Upper lobe of left lung (tissue), 6 donors: ENCODE results near the gene TNNC1. TPM values are rescaled to one million over a fixed set of nuclear protein-coding genes. Genes with fewer than 3 reads are reported as not detected.

ENCODE experiments used
- ATAC-seq, 2 donors: fragments of 200-7000 bp; cut with Tn5 transposase; one replicate each; pipeline ENCODE4 v1.9.1; 2022; ENCODE audit warnings: mild to moderate bottlenecking in 2 of 2, moderate library complexity in 2 of 2; ENCODE audit not compliant: low FRiP score in 2 of 2
- DNase-seq, 2 donors: peaks; one replicate each; pipeline ENCODE4 v3.0.0-alpha.2; 2019 to 2020
- H3K27ac ChIP-seq, 4 donors: fragments of 200-600 bp; sonication (generic); one replicate each; pipeline ENCODE4 v1.5.1; 2016 to 2019
- H3K27me3 ChIP-seq, 4 donors: fragments of 200-600 bp; sonication (generic); one replicate each; pipeline ENCODE4 v1.5.1; 2017 to 2019
- H3K36me3 ChIP-seq, 4 donors: fragments of 200-600 bp; sonication (generic); one replicate each; pipeline ENCODE4 v1.5.1; 2016 to 2019
- H3K4me1 ChIP-seq, 4 donors: fragments of 200-600 bp; sonication (generic); one replicate each; pipeline ENCODE4 v1.5.1; 2018 to 2019
- H3K4me3 ChIP-seq, 4 donors: fragments of 200-600 bp; sonication (generic); one replicate each; pipeline ENCODE4 v1.5.1; 2017 to 2019; ENCODE audit warnings: mild to moderate bottlenecking in 2 of 4, moderate library complexity in 1 of 4
- H3K9me3 ChIP-seq, 4 donors: fragments of 200-600 bp; sonication (generic); one replicate each; pipeline ENCODE4 v1.5.1; 2018 to 2019
- EP300 ChIP-seq, 4 donors: sonication (generic); formaldehyde crosslinking; IDR thresholded peaks; one replicate each; pipeline ENCODE4 v1.5.1; 2017; ENCODE audit warnings: antibody characterized with exemption in 4 of 4, control low read depth in 2 of 4
- POLR2A ChIP-seq, 4 donors: fragments of 450-650 bp; IDR thresholded peaks; one replicate each; pipeline ENCODE4 v1.5.1; 2016 to 2017; ENCODE audit warnings: antibody characterized with exemption in 4 of 4, mild to moderate bottlenecking in 2 of 4
- POLR2AphosphoS5 ChIP-seq, 2 donors: sonication (generic); formaldehyde crosslinking; IDR thresholded peaks; one replicate each; pipeline ENCODE4 v1.5.1; 2017; ENCODE audit warnings: antibody characterized with exemption in 2 of 2
- WGBS, 2 donors: methylation state at CpG; one replicate each; pipeline ENCODE4 v1.1.5; 2017 to 2018; 5-methylcytosine and 5-hydroxymethylcytosine counted together
- total RNA-seq, 6 donors: library from RNA; depleted of rRNA in 4 of 6; stranded (reverse); fragments of >200 nt in 4 of 6; gene quantifications; one replicate each; pipeline versions ENCODE4 v1.1.0 to v1.2.1, GENCODE V29; 2016 to 2021
- TF ChIP-seq, protein P1 (sequence below), 6 experiments: fragments of 450-650 bp in 4 of 6; fragments of 200-600 bp in 2 of 6; sonication (generic) in 2 of 6; IDR thresholded peaks; one replicate each; pipeline ENCODE4 v1.5.1; 2016 to 2019; ENCODE audit warnings: antibody characterized with exemption in 6 of 6
- donor health status: DM: no; HTN: no; CAD: no; lungs with moderate emphysema.
- donor health status: DM: no; HTN: yes; CAD: no; lungs with severe emphysema.

Gene TNNC1
- total RNA-seq, 6 donors from 2014 or later, result 28.3 to 196 (median 122) TPM

DNA sequence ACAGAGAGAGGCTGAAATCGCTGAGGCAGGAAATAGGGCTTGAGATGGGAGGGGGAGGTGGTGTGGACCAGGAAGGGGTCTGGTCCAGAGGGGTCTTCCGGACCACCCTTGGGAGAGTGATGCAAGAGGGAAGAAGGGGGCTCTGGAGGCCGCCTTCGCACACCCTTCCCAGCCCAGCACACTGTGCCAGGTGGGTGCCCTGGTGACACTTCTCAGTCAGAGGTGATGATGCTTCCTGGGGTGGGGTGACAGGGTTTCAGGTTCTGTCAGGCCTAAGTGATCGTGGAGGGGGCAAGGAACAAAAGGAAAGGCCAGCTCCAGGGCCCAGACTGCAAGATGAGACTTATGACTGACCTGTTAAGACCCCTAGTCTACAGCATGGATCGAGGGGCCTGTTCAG is 21.6 kb downstream of the TNNC1 start:
- TF ChIP-seq POLR2AphosphoS5 (IDR thresholded peaks at IDR 0.05), result no peak
- TF ChIP-seq POLR2A (IDR thresholded peaks at IDR 0.05), result no peak
- TF ChIP-seq EP300 (IDR thresholded peaks at IDR 0.05), result no peak
- no peaks in the 10 kb centered on the region for H3K9me3 ChIP-seq
- no peaks in the 10 kb centered on the region for H3K27me3 ChIP-seq
- WGBS, 2 donors, result 66 to 68% methylated on average over 6 of the region's 6 CpGs
- peak overlapping the region; percentile 30 to 79 (median 60) for H3K27ac ChIP-seq
- H3K4me1 ChIP-seq, result peaks cover 44 to 62% (median 54%) of the 10 kb centered on the region in 4 donors
- DNase-seq, result peak in 1 of 2 donors; percentile 10
- H3K36me3 ChIP-seq, result no peaks in the 10 kb centered on the region
- no peak overlapping the region for H3K4me3 ChIP-seq
- ATAC-seq, result no peak

- Histone ChIP-seq H3K27ac (peak overlapping the region; percentile 37 to 79 (median 60)), H3K9me3 (no peaks in the 10 kb centered on the region), H3K4me1 (peaks cover 38 to 56% (median 50%) of the 10 kb centered on the region in 4 donors), H3K27me3 (no peaks in the 10 kb centered on the region), H3K36me3 (no peaks in the 10 kb centered on the region), H3K4me3 (no peak overlapping the region)
- WGBS, 2 donors, result 69 to 75% methylated on average over 10 of the region's 10 CpGs
- ATAC-seq (no peak), DNase-seq (peak in 1 of 2 donors; percentile 12)
- TF ChIP-seq POLR2AphosphoS5 (IDR thresholded peaks at IDR 0.05) (no peak), POLR2A (IDR thresholded peaks at IDR 0.05) (no peak), EP300 (IDR thresholded peaks at IDR 0.05) (no peak)
- TF ChIP-seq, protein P1, sequence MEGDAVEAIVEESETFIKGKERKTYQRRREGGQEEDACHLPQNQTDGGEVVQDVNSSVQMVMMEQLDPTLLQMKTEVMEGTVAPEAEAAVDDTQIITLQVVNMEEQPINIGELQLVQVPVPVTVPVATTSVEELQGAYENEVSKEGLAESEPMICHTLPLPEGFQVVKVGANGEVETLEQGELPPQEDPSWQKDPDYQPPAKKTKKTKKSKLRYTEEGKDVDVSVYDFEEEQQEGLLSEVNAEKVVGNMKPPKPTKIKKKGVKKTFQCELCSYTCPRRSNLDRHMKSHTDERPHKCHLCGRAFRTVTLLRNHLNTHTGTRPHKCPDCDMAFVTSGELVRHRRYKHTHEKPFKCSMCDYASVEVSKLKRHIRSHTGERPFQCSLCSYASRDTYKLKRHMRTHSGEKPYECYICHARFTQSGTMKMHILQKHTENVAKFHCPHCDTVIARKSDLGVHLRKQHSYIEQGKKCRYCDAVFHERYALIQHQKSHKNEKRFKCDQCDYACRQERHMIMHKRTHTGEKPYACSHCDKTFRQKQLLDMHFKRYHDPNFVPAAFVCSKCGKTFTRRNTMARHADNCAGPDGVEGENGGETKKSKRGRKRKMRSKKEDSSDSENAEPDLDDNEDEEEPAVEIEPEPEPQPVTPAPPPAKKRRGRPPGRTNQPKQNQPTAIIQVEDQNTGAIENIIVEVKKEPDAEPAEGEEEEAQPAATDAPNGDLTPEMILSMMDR (IDR thresholded peaks at IDR 0.05), result no peak
These were observed 22.2 kb downstream of the TNNC1 start for GRCh38 chr3:52431459-52432223.

DNA sequence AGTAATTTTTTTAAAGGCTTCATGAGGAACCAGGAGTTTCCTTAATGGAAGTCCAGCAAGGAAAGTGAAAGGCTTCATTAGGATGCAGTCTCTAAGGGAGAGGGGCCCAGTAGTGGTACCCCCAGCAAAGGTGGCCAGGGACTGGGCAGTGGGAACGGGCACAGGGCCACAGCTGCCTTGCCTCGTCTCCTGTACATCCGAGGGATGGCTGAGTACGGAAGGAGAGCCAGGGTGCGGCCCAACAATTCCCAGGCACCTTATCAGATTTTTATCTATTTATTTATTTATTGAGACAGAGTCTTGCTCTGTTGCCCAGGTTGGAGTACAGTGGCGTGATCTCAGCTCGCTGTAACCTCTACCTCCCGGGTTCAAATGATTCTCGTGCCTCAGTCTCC is 23.4 kb downstream of the TNNC1 start:
- TF ChIP-seq, protein P1 (IDR thresholded peaks at IDR 0.05), result no peak
- TF ChIP-seq POLR2A (IDR thresholded peaks at IDR 0.05) (no peak), POLR2AphosphoS5 (IDR thresholded peaks at IDR 0.05) (no peak), EP300 (IDR thresholded peaks at IDR 0.05) (no peak)
- peaks cover 32 to 46% (median 38%) of the 10 kb centered on the region in 4 donors for H3K4me1 ChIP-seq
- ATAC-seq, result no peak
- DNase-seq, result peak in 1 of 2 donors; percentile 19
- 75 to 88% methylated on average over 8 to 9 of the region's 9 CpGs for WGBS, 2 donors
- H3K27ac ChIP-seq, result peak overlapping the region; percentile 44 to 79 (median 68)
- no peaks in the 10 kb centered on the region for H3K9me3 ChIP-seq
- no peak overlapping the region for H3K4me3 ChIP-seq
- no peaks in the 10 kb centered on the region for H3K27me3 ChIP-seq
- no peaks in the 10 kb centered on the region for H3K36me3 ChIP-seq

- H3K36me3 ChIP-seq, result no peaks in the 10 kb centered on the region
- DNase-seq (no peak), ATAC-seq (peak in 1 of 2 donors; percentile 20)
- WGBS, 2 donors, result 66 to 71% methylated on average over 6 to 7 of the region's 7 CpGs
- no peaks in the 10 kb centered on the region for H3K9me3 ChIP-seq
- H3K27me3 ChIP-seq, result no peaks in the 10 kb centered on the region
- peaks cover 32 to 46% (median 37%) of the 10 kb centered on the region in 4 donors for H3K4me1 ChIP-seq
- no peak overlapping the region for H3K4me3 ChIP-seq
- H3K27ac ChIP-seq, result peak overlapping the region; percentile 44 to 79 (median 68)
- TF ChIP-seq, protein P1 (IDR thresholded peaks at IDR 0.05), result no peak
- TF ChIP-seq EP300 (IDR thresholded peaks at IDR 0.05) (peak in 2 of 4 donors; percentile 7 to 48), POLR2A (IDR thresholded peaks at IDR 0.05) (peak in 1 of 4 donors; percentile 9), POLR2AphosphoS5 (IDR thresholded peaks at IDR 0.05) (peak; percentile 33 to 35)
These were observed 23.9 kb downstream of the TNNC1 start for GRCh38 chr3:52429779-52430415.

- 48 to 58% methylated on average over 3 of the region's 3 CpGs for WGBS, 2 donors
- TF ChIP-seq POLR2A (IDR thresholded peaks at IDR 0.05) (no peak), POLR2AphosphoS5 (IDR thresholded peaks at IDR 0.05) (no peak), EP300 (IDR thresholded peaks at IDR 0.05) (no peak)
- TF ChIP-seq, protein P1 (IDR thresholded peaks at IDR 0.05), result no peak
- DNase-seq (no peak), ATAC-seq (no peak)
- Histone ChIP-seq H3K4me3 (no peak overlapping the region), H3K36me3 (no peaks in the 10 kb centered on the region), H3K27me3 (no peaks in the 10 kb centered on the region), H3K27ac (peak overlapping the region; percentile 26 to 79 (median 52)), H3K4me1 (peaks cover 25 to 40% (median 29%) of the 10 kb centered on the region in 4 donors), H3K9me3 (no peaks in the 10 kb centered on the region)
These were observed 24.8 kb downstream of the TNNC1 start for GRCh38 chr3:52429031-52429430.
